Anterior cingulate cortex (tissue), 58 donors: ENCODE measurements around the gene CITED2.
"Not testable (repeated sequence)": the region's sequence is repeated elsewhere in the genome, so short reads cannot be mapped to it uniquely, and the experiment has no call there.

ENCODE experiments used
- DNase-seq, 58 donors: peaks; one replicate each; lab custom pipeline; 2025; lab: John Stamatoyannopoulos, UW

Gene CITED2

GRCh38 chr6:139374357-139375225, at the start of gene CITED2:
Gene CITED2, minus strand, starts transcription at chr6:139374648. Its CDS starts 704 bp downstream, at chr6:139373944.
- peak; percentile 62 to 95 (median 84) for DNase-seq

GRCh38 chr6:139423037-139423703, 48.7 kb upstream of the CITED2 start:
- no peak for DNase-seq

GRCh38 chr6:139422105-139423036, 47.9 kb upstream of the CITED2 start:
- no peak for DNase-seq

GRCh38 chr6:139418481-139419132, 44.2 kb upstream of the CITED2 start:
- DNase-seq: no peak

- no peak for DNase-seq
Measured at GRCh38 chr6:139416146-139416545, 41.7 kb upstream of the CITED2 start.

- DNase-seq: no peak
Measured at GRCh38 chr6:139415365-139415764, 40.9 kb upstream of the CITED2 start.

GRCh38 chr6:139412103-139412502, 37.7 kb upstream of the CITED2 start:
- DNase-seq: not testable (repeated sequence)

GRCh38 chr6:139409026-139409425, 34.6 kb upstream of the CITED2 start:
- DNase-seq: no peak

GRCh38 chr6:139407718-139408222, 33.3 kb upstream of the CITED2 start:
- no peak for DNase-seq

- no peak for DNase-seq
Measured at GRCh38 chr6:139406577-139407343, 32.3 kb upstream of the CITED2 start.

GRCh38 chr6:139402876-139403386, 28.5 kb upstream of the CITED2 start:
- DNase-seq: no peak

GRCh38 chr6:139398658-139399057, 24.2 kb upstream of the CITED2 start:
- DNase-seq: no peak

GRCh38 chr6:139395891-139396301, 21.4 kb upstream of the CITED2 start:
- no peak for DNase-seq

- no peak for DNase-seq
Measured at GRCh38 chr6:139395371-139395770, 20.9 kb upstream of the CITED2 start.

GRCh38 chr6:139394027-139394649, 19.7 kb upstream of the CITED2 start:
- DNase-seq: no peak

- DNase-seq: no peak
Measured at GRCh38 chr6:139392794-139393193, 18.3 kb upstream of the CITED2 start.

- DNase-seq: no peak
Measured at GRCh38 chr6:139391709-139392108, 17.3 kb upstream of the CITED2 start.

GRCh38 chr6:139390447-139390846, 16.0 kb upstream of the CITED2 start:
- no peak for DNase-seq
